Measurements from ENCODE around the gene CD248.
"Not testable (repeated sequence)": the region's sequence is repeated elsewhere in the genome, so short reads cannot be mapped to it uniquely, and the experiment has no call there.

CD248 gene

DNA sequence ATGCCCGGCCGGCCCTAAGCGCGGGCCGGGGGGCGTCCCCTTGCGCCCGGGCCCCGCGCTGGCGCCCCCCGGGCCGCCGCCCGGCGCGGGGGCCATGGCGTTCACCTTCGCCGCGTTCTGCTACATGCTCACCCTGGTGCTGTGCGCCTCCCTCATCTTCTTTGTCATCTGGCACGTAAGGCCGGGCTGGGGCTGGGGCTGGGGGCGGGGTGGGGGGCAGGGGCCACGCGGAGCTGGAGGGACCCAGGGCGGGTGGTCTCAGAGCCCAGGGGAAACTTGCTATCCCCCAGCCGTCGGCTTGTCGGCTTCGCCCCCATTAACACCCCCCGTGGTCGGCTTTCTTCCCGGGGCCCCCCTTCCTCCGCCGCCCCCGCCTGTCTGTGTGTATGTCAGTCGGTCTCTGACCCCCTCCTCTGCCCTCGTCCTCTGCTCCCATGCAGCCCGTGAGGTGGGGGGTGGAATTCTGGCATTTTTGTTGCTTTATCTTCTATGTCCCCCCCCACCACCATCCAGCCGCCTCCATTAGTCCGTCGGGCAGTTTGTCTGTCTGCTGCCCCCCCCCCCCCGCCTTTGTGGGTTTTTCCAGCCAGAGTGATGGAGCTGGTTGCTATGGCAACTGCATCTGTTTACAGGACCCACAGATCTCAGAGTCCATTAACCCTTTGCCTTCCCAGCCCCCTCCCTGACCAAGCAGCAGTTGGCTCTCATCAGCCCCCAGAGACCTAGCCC, 38.3 kb downstream of the CD248 start:
- TF ChIP-seq, protein P1, sequence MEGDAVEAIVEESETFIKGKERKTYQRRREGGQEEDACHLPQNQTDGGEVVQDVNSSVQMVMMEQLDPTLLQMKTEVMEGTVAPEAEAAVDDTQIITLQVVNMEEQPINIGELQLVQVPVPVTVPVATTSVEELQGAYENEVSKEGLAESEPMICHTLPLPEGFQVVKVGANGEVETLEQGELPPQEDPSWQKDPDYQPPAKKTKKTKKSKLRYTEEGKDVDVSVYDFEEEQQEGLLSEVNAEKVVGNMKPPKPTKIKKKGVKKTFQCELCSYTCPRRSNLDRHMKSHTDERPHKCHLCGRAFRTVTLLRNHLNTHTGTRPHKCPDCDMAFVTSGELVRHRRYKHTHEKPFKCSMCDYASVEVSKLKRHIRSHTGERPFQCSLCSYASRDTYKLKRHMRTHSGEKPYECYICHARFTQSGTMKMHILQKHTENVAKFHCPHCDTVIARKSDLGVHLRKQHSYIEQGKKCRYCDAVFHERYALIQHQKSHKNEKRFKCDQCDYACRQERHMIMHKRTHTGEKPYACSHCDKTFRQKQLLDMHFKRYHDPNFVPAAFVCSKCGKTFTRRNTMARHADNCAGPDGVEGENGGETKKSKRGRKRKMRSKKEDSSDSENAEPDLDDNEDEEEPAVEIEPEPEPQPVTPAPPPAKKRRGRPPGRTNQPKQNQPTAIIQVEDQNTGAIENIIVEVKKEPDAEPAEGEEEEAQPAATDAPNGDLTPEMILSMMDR (IDR thresholded peaks at IDR 0.05; ENCODE audit: low read length, missing control alignments) = no peak
- peak; percentile 21 for DNase-seq (ENCODE audit: low read depth)
- H3K4me3 ChIP-seq (replicated peaks; ENCODE audit: low read depth, low read length) = no peak overlapping the region

DNA sequence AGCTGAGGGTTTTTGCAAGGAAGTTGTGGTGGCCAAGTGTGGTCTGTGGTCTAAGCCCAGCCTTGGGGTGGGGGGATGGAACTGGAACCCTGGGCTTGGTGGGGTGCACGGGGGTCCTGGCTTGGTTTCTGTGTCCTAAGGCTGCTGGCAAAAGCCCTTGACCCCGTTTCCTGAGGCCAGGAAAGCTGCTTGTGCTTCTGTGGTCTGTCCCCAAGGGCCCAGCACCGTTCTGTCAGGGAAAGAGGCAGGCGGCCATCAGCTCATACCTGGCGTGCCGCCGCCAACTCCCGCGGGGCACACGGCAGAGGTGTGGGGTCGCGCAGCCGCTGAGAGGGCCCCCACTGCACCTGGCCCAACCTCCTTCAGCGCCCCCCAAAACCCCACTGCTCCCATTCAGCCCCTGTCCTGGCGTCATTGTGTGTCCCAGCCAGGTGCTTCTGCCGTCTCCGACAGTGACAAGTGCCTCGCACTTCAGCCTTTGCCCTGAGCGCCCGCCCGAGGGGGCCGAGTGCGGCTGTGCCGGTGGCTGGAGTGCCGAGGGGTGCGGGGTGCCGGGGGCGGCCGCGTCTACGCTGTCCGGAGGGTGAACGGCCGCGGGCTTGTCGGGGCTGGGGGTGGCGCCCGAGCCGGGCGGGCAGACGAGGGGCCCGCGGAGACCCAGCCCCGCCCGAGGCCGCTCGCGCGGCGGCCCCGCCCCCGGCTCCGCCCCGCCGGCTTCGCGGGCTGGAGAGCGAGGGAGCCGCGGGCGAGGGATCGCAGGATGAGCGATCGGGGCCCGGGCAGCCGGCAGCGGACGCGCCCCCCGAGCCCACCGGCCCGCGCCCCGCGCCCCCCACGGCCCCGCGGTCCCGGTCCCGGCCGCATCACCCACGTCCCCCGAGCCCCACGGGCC, 39.1 kb downstream of the CD248 start, which contains the start of gene CNIH2:
TSS of gene CNIH2 (plus strand) at position 705 of the 892 bp plus-strand sequence. CDS start 282 bp downstream, outside the sequence.
- no peak within 1 kb of the TSS for H3K4me3 ChIP-seq (replicated peaks; ENCODE audit: low read depth, low read length)
- DNase-seq (ENCODE audit: low read depth) = no peak
- TF ChIP-seq, protein P1 (IDR thresholded peaks at IDR 0.05; ENCODE audit: low read length, missing control alignments) = no peak

DNA sequence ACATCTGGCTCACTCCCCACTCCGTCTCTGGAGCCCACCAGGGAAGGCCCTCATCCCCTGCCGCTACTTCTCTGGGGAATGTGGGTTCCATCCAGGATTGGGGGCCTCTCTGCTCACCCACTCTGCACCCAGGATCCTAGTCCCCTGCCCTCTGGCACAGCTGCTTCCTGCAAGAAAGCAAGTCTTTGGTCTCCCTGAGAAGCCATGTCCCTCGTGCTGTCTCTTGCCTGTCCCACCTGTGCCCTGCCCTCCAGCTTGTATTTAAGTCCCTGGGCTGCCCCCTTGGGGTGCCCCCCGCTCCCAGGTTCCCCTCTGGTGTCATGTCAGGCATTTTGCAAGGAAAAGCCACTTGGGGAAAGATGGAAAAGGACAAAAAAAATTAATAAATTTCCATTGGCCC, 39.8 kb downstream of the CD248 start:
- DNase-seq (ENCODE audit: low read depth); H3K4me3 ChIP-seq (replicated peaks; ENCODE audit: low read depth, low read length): not testable (repeated sequence)

DNA sequence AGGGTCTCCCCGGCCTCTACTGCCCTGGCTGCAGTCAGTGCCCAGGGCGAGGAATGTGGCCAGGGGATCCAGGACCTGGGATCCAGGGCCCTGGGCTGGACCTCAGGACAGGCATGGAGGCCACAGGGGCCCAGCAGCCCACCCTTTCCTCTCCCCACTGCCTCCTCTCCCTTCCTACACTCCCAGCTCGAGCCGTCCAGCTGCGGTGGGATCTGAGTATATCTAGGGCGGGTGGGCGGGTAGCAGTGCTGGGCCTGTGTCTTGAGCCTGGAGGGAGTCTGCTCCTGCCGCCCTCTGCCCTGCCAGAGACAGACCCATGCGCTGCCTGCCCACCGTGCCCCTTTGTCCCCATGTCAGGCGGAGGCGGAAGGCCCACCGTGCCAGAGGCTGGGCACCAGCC, 40.2 kb downstream of the CD248 start:
- not testable (repeated sequence) for H3K4me3 ChIP-seq (replicated peaks; ENCODE audit: low read depth, low read length); DNase-seq (ENCODE audit: low read depth)

DNA sequence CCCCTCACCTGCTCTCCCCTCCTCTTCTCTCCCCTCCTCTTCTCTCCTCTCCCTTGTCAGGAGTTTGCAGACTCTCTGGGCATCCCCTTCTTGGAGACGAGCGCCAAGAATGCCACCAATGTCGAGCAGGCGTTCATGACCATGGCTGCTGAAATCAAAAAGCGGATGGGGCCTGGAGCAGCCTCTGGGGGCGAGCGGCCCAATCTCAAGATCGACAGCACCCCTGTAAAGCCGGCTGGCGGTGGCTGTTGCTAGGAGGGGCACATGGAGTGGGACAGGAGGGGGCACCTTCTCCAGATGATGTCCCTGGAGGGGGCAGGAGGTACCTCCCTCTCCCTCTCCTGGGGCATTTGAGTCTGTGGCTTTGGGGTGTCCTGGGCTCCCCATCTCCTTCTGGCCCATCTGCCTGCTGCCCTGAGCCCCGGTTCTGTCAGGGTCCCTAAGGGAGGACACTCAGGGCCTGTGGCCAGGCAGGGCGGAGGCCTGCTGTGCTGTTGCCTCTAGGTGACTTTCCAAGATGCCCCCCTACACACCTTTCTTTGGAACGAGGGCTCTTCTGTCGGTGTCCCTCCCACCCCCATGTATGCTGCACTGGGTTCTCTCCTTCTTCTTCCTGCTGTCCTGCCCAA, 40.7 kb downstream of the CD248 start:
- TF ChIP-seq, protein P1 (IDR thresholded peaks at IDR 0.05; ENCODE audit: low read length, missing control alignments) = no peak
- DNase-seq (ENCODE audit: low read depth) = no peak
- H3K4me3 ChIP-seq (replicated peaks; ENCODE audit: low read depth, low read length) = no peak overlapping the region

DNA sequence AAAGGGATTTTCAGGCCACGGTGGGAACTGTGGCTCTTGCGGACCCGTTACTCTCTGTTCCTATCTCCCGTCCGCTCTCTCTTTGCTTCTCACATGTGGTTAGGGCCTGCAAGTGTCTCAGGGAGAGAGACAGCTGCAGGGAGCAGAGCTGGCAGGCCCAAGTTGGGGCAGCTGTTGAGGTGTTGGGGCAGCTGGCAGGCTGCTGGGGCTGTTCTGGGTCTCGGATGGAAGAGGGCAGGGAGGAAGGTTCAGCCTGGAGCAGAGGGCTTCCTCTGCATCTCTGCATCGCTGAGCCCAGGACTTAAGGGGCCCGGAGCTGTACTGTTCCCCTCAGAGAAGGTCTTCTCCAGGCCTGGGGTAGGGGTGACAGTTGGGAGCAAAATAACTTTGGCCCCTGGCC, 41.4 kb downstream of the CD248 start:
- no peak for DNase-seq (ENCODE audit: low read depth)
- H3K4me3 ChIP-seq (replicated peaks; ENCODE audit: low read depth, low read length) = no peak overlapping the region
- TF ChIP-seq, protein P1 (IDR thresholded peaks at IDR 0.05; ENCODE audit: low read length, missing control alignments) = no peak

DNA sequence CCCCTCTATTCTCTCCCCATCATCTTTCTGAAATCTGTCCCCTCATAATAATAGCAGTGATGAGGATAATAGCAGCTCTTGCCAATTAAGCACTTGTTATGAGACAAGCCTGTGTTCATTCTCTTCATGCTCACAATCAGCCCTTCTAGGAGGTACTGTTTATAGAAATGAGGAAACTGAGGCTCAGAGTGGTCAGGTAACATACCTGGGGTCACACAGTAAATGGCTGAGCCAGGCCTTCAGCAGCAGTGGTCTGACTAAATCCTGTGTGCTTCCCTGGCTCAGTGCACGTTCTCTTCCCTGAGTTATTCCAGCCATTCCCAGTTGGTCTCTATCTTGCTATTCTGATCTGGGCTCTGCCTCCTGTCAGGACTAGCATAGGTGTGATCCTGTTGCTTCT, 42.6 kb downstream of the CD248 start:
- TF ChIP-seq, protein P1 (IDR thresholded peaks at IDR 0.05; ENCODE audit: low read length, missing control alignments) = no peak
- no peak for DNase-seq (ENCODE audit: low read depth)
- no peak overlapping the region for H3K4me3 ChIP-seq (replicated peaks; ENCODE audit: low read depth, low read length)

All from fibroblast of pulmonary artery (primary cell).